Hematopoietic multipotent progenitor cell treated with erythropoietin and hydrocortisone succinate and interleukin-3 and kit ligand, for 17 days (in vitro differentiated cells): Measurements from ENCODE around the gene CDC42EP2.
"Not testable (repeated sequence)": the region's sequence is repeated elsewhere in the genome, so short reads cannot be mapped to it uniquely, and the experiment has no call there.

Experiments
- DNase-seq: peaks from one replicate; pipeline ENCODE4 v3.0.0-alpha.2; 2015; ENCODE audit warnings: low spot score

The CDC42EP2 gene

DNA sequence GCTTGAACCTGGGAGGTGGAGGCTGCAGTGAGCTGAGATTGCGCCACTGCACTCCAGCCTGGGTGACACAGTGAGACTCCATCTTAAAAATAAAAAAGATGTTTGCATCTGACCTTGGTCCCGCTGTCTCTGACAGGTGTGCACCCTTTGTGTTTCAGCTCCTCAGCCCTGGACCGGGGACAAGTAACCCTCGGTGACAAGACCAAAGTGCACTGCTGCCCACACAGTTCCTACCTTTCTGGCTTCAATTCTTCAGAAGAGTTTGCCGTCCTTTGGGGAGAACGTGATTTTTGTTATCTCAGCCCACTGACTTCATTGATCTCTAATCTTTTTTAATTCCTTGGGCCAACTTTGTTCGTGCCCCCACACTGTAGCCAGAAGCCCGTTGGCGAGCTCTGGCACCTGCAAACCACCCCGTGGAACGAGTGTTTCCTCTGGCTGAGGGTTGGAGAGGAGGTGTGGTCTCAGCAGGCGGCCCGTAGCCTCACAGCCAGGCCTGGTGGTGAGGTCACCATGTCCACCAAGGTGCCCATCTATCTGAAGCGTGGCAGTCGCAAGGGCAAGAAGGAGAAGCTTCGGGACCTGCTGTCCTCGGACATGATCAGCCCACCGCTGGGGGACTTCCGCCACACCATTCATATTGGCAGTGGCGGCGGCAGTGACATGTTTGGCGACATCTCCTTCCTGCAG lies 5.9 kb downstream of the CDC42EP2 start:
- no peak for DNase-seq

DNA sequence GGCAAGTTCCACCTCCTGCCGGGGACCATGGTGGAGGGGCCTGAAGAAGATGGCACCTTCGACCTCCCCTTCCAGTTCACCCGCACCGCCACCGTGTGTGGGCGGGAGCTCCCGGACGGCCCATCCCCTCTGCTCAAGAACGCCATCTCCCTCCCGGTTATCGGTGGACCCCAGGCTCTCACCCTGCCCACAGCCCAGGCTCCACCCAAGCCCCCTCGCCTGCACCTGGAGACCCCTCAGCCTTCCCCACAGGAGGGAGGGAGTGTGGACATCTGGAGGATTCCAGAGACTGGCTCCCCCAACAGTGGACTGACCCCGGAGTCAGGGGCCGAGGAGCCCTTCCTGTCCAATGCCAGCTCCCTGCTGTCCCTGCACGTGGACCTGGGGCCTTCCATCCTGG lies 6.4 kb downstream of the CDC42EP2 start:
- DNase-seq, result no peak

DNA sequence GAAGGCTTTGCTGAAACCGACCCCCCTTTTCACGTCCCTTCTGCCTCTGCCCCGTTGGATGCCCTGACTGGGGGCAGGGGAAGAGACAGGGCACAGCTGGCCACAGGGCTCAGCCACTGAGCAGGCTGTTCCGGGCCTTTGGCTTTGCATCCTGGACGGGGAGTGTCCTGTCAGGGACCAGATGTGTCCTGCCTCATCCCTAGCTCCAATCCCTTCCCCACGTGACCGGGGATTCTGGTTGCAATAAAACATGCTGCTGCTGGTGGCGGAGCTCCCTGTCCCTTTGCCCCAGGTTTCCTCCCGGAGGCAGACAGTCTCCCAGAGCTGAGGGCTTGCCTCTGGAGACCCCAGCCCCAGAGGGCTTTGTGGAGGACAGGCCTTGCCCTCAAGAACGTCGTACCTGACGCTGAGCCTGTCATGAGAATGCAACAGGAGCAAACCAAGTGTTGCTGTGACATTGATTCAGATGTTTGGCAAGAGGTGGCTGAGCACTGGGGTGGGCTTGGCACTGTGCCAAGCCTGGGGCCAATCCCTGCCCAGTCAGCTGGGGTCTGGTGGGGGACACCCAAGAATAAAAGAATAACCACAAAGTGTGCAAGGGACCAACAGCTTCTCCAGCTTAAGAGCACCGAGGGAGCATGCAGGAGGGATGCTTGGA lies 7.3 kb downstream of the CDC42EP2 start:
- DNase-seq, result no peak

DNA sequence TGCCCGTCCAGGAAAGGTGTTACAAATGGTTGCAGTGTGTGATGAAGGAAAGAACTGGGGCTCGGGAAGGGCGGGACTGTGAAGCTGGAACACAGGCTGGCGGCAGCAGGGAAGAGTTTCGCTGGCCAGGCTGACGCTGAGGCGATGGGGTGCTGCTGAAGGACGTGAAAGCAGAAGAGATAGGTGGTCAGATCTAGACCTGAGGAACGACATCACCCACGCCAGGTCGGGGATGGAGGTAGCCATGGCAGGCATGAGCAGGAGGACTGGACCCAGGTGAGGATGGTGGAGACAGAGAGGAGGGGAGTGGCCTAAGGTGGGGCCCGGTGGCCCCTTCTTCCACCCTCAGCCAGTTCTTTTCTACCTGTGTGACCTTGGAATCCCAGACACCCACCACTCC lies 9.1 kb downstream of the CDC42EP2 start:
- DNase-seq, result no peak

DNA sequence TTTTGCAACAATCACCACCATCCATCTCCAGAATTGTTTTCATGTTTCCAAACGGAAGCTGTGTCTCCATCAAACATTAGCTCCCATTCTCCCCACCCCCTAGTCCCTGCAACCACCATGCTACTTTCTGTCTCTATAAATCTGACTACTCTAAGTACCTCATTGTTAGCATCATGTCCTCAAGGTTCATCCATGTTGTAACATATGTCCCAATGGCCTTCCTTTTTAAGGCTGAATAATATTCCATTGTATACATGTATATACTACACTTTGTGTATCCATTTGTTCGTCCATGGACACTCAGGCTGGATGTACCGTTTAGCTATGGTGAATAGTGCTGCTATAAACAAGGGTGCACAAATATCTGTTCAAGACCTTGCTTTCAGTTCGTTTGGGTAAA lies 10.8 kb downstream of the CDC42EP2 start:
- DNase-seq, result no peak

DNA sequence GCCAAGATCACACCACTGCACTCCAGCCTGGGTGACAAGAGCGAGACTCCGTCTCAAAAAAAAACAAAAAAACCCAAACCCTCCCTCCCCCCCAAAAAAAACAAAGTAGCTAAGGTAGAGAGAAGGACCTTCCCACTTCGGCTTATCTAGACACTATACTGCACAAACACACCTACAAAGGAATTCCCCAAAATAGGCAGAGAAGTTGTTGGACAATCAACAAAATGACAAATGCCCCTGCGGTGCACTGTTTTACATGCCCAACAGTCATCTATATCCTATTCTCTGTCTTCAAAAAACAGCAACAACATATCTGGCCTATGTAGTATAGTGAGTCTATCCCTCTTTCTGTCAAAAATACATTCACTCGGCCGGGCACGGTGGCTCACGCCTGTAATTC lies 12.4 kb downstream of the CDC42EP2 start:
- DNase-seq, result no peak

DNA sequence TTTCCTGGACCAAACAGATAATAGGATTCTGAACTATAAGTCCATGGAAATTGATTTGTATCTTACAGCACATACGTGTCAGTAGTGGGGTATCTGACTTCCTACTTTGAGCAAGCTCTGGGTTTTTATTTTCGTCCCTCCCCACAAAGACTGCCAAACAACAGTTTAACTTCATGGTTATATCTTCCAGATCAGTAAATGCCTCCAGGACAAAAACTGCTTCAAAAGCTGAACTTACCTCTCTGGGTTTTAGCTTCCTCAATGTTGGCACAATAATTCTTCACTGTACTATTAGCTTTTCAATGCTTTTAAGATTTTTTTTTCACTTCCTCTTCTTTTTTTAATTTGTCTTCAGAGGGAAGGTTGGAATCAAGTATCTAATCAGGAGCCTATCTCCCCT lies 14.8 kb downstream of the CDC42EP2 start:
- no peak for DNase-seq

DNA sequence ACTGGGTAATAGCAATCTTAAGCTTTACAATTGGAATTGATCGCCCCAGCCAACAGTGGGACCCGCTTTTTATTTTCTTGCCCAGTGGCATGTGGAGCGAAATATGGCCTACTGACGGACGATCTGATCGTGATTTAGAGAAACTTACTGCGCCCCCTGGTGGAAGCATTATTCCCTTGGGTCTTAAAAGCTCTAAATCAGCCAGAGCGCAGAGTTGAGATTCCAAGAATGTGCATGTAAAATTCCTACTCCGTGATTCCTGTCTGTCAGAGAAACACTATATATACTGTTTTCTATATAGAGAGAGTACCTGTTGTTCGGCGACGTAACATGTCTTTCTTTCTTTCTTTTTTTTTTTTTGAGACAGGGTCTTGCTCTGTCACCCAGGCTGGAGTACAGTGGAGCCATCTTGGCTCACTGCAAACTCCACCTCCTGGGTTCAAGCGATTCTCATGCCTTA lies 15.3 kb downstream of the CDC42EP2 start:
- DNase-seq, result peak; percentile 92

DNA sequence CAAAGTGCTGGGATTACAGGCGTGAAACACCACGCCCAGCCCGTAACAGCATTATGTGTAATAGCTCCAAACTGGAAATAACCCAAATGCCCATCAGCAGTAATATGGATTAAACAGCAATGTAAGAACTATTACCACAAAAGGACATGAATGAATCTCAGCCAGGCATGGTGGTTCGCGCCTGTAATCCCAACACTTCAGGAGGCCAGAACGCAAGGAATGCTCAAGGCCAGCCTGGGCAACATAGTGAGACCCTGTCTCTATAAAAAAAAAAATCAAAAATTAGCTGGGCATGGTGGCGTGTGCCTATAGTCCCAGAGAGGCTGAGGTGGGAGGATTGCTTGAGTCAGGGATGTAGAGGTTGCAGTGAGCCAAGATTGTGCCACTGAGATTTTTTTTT lies 15.9 kb downstream of the CDC42EP2 start:
- DNase-seq, result no peak

DNA sequence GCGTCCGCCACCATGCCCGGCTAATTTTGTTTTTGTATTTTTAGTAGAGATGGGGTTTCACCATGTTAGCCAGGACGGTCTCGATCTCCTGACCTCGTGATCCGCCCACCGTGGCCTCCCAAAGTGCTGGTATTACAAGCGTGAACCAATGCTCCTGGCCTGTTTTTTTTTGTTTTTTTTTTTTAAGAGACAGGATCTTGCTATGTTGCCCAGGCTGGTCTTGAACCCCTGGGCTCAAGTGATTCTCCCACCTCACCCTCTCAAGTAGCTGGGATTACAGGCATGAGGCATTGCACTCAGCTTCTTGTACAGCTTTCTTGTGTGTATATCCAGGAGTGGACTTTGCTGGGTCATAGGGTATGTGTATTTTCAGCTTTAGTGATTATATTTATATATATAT lies 17.9 kb downstream of the CDC42EP2 start:
- DNase-seq, result not testable (repeated sequence)

DNA sequence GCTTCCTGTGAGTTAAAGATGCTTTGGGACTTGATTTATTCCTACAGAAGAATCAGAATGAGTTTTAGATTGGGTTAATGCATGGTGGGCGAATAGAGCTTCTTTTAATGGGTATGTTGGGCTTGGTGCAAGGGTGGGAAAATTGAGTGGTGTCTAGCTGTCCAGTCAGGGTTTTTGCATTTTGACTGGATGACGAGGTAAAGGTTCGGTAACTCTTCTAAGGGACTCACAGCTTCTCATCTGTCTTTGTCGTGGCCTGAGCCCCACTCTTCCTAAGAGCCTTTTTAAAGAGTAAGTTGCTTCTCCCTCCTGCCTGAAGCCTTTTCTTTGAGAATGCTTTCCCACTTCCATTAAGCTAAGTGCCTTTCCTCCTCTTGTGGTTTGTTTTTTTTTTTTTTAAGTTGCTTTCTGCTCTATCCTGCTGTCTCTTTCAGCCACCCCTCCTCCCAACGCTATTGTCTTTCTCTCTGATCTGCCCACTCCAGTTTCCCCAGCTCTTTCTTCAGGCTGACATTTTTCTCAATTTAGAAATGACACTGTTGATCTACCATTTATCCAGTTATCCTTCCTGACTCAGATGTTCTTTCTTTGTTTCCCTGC lies 20.1 kb downstream of the CDC42EP2 start:
- no peak for DNase-seq

DNA sequence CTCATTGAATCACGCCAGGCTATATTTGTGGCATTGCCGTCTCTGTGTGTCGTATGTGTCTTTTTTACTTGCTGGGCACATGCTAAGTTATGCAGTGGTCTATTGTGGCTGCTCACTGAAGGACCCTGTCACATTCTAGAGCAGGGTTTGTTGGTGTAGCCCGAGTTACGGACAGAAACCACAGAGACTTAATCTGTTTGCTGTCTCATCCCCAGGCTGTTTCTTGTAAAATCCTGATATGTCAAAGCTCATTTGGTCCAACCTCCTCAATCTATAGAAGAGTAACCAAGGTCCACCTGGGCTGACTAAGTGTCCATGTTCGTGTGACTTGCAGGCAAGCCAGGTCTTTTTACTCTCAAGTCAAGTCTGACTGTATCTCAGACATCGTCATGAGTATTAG lies 24.0 kb downstream of the CDC42EP2 start:
- no peak for DNase-seq

DNA sequence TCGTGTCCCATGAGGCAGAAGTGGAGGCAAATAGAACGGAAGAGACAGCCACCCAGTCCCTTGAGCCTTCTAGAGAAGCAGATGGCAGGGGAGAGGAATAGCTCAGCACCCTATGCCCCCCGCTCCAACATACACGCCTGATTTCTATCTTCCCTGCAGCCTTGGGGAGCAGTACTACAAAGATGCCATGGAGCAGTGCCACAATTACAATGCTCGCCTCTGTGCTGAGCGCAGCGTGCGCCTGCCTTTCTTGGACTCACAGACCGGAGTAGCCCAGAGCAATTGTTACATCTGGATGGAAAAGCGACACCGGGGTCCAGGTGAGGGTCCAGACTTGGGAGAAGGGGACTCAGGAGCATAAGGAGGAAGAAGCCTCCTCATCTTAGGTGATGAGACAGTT lies 25.6 kb downstream of the CDC42EP2 start:
- no peak for DNase-seq

DNA sequence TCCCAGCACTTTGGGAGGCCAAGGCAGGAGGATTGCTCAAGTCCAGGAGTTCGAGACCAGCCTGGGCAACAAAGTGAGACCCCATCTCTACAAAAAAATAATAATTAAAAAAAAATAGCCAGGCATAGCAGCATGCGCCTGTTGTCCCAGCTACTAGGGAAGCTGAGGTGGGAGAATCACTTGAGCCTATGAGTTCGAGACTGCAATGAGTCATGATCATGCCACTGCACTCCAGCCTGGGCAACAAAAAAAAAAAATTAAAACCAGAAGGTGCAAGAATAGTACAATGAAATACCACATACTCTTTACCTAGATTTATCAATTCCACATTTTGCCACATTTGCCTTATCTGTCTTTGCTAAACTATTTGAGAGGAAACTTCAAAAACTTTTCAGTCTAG lies 27.2 kb downstream of the CDC42EP2 start:
- DNase-seq, result no peak

DNA sequence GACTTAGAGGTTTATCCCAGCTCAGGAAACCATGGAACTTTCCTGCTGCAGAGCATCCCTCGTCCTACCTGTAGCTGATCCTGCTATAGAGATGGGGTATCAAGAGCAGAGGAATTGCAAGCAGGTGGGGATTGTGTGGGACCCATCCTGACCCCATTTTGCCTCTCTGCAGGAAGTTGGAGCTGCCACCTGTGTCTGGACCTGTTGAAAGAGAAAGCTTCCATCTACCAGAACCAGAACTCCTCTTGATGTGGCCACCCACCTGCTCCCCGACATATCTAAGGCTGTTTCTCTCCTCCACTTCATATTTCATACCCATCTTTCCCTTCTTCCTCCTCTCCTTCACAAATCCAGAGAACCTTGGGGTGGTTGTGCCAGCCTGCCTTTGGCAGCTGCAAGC lies 36.8 kb downstream of the CDC42EP2 start:
- DNase-seq, result no peak

DNA sequence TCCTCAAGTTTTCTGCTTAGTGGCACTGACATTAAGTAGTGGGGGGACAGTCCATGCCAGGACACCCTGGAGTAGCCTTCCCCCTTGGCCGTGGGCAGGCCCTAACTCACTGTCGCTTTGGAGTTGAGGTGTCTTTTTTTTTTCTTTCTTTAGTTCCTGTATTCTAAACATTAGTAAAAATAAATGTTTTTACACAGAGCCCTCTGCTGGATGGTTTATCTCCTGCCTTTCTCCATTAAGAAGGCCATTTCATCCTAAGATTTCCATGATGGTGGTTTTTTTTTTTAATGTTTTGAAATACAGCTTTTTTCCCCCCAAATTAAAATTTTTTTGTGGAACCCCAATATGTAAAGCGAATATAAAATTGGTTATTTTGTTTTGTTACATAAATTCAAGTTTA lies 38.1 kb downstream of the CDC42EP2 start:
- no peak for DNase-seq

DNA sequence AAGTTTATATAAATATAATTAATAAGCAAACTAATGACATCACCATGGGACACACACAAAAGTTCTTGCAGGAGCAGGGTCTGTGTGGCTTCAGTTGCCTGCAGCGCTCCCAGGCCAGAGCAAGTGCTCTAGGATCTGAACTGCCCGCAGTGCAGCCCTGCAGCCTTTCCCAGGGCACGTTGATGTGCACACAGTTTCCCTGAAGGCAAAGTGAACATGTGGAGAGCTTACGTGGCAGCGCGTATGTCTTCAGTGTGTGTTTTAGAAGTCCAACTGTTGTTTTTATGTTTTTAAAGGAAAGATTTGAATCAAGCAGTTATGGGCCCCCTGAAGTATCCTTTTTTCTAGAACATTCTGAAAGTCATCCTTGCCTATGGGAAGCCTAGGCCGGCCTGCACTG lies 38.7 kb downstream of the CDC42EP2 start:
- DNase-seq, result no peak

DNA sequence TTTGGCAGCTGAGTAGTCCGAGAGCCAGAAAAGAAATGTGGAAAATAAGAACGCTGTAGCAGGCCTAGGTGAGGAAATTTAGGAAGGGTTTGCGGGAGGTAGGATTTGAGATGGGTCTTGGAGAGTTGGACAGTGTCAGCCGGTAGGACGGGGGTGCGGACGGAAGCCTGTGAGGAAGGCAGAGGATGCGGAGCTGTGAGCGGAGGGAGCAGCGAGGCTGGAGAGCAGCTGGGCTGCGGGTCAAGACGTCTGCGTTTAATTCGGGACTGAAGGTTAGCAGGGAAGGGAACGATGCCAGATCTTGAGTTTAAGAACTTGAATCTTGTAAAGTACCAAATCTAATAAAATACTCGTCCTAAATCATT lies 39.2 kb downstream of the CDC42EP2 start:
- DNase-seq, result no peak

DNA sequence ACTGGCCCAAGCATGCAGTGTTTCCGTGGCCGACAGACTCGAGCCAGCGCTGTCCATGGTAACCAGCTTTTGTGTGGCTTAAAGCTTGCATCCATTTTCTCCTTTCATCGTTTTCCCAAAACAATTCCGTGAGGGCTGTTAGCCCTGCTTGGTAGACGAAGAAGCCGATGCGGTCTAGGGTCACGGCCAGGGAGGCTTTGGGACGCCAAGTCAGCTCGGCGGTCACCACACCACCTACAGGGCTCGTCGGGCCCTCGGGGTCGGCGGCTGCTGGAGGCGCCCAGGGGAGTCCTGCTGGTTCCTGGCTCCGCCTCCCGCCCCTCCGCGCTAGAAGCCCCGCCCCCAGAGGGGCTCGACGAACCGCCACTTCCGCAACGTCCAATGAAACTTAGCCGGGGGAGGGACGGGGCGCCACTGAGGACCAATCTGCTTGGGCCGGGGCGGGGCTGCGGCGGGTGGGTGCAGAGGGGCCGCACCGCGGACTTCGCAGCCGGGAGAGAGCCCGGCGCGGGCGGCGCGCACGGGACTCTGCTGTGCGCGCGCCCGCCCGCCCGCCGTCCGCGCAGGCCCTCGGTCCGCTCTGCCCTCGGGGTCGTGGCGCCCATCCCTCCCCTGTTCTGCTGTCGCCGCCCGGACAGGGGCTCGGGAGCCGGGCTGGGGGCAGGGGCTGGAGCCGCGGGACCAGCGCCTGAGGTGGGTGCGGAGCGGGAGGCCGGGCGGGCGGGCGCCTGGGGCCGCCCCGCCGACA lies 39.8 kb downstream of the CDC42EP2 start, which contains the start of gene TIGD3:
TIGD3 (plus strand) TSS at position 487 of the 748 bp plus-strand sequence. CDS start 1,058 bp downstream, outside the sequence.
- DNase-seq, result peak; percentile 79

DNA sequence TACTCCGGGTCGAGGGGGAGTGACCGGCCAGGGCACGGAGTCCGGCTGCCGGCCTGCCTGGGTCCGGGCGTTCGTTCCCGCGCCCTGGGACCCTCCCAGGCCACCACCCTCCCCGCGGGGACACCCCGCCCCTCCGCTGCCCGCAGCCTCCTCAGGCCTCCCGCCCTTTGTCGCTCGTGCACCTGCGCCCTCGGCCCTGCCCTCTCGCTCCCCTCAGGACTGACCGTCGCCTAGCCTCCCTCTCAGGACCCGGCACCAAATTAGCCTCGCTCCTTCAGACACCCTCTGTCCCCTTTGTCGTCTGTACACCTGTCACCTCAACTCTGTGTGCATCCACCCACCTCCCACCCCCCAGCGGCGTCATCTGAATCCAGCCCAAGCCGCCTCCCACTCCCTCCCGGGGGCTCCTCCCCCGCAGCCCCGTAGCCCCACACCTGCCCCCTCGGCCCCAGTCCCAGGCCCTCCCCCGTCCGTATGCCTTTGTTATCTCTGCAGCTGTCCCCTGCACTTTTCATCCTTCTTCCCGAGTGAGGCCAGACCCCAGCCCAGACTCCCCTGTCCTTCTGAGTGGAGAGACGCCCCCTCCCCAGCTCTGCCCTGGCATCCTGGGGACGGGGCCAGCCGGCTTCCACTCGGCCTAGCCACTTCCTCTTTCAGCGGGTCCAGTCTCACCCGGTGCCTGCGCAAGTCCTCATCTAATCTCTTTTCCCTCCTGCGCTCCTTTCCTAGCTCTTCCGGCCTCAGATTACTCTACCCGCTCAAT lies 40.5 kb downstream of the CDC42EP2 start:
- no peak for DNase-seq

DNA sequence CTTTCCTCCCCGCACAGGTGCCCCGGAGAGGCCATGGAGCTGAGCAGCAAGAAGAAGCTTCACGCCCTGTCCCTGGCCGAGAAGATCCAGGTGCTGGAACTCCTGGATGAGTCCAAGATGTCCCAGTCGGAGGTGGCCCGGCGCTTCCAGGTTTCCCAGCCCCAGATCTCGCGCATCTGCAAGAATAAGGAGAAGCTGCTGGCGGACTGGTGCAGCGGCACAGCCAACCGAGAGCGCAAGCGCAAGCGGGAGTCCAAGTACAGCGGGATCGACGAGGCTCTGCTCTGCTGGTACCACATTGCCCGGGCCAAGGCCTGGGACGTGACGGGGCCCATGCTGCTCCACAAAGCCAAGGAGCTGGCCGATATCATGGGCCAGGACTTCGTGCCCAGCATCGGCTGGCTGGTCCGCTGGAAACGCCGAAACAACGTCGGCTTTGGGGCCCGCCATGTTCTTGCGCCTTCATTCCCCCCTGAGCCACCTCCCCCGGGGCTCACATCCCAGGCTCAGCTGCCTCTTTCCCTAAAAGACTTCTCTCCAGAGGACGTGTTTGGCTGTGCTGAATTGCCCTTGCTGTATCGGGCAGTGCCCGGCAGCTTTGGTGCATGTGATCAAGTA lies 41.2 kb downstream of the CDC42EP2 start:
- DNase-seq, result no peak
